ENCODE data around the gene NCAM1. TPM values are rescaled to one million over a fixed set of nuclear protein-coding genes. Genes with fewer than 3 reads are reported as not detected.

The NCAM1 gene
- polyA plus RNA-seq, 1 donor (not counting 4 experiments of a cell fraction or from before 2014, with no cell fraction given), result 0.04 TPM

DNA sequence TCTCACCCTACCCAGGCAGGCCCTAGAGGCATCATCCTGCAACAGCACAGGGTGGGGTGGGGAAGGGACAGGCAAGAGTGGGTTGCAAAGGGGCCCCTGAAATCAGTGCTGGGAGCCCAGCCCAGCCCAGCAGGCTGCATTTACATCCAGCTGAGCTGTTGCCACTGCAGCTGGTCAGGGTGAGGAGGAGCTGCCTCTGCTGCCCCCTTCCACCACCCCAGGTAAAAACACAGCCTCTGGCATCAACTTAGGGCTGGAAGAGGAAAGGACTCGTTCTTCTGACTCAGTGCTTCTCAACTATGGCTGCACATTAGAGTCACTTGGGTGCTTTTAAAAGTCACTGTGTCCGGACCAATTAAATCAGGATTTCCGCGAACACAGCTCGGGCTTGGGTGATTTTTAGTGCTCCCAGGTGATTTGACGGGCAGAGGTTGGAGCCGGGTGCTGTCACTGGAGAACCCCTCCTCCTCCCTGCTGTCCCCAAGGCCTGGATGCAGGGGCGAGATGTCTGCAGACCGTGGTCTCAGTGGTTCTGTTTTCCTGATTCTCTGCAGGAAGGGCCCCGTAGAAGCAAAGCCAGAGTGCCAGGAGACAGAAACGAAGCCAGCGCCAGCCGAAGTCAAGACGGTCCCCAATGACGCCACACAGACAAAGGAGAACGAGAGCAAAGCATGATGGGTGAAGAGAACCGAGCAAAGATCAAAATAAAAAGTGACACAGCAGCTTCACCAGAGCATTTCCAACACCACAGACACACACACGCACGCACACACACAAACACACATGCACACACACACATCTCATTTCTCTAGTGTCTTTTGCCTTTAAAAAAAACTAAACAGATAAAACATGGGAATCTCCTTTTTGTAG lies 313.7 kb downstream of the NCAM1 start:
- no peak overlapping the region for H2AFZ ChIP-seq (ENCODE audit: control insufficient read depth, low read length)

DNA sequence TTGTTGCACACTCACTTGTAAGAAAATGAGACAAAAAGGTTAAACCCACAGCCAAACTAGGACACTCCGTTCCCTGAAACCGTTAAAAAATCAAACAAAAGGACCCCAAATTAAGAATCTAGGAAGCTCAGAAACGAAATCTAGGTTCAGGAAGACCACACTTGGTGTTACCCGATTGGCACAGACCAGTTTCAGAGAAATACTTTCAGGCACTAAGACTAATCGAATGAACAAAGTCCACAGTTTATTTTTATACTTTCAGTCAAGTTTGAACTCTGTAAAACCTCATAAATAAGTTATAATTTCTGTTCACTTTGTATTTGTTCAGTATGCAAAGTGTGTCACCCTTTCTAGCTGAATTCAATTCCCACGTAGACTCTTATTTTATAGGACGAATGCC lies 314.4 kb downstream of the NCAM1 start:
- H3K4me3 ChIP-seq (ENCODE audit: control insufficient read depth in 2 of 3, extremely low read depth in 1 of 3, insufficient read depth in 2 of 3, low read depth in 1 of 3, low read length in 3 of 3), result no peak overlapping the region
- H3K9ac ChIP-seq (ENCODE audit: control insufficient read depth, extremely low read depth, insufficient read depth, low read length), result no peak overlapping the region
- no peaks in the 10 kb centered on the region for H3K9me3 ChIP-seq (ENCODE audit: control insufficient read depth, low read depth, low read length)
- no peaks in the 10 kb centered on the region for H4K20me1 ChIP-seq (ENCODE audit: control insufficient read depth, extremely low read depth, insufficient read depth, low read length)
- no peaks in the 10 kb centered on the region for H3K9me1 ChIP-seq (ENCODE audit: control insufficient read depth, extremely low read depth, insufficient read depth, low read length)
- no peaks in the 10 kb centered on the region for H3K4me1 ChIP-seq (ENCODE audit: control insufficient read depth, extremely low read depth, insufficient read depth, low read length)
- TF ChIP-seq EZH2 (IDR thresholded peaks at IDR 0.05; ENCODE audit: low read length), result no peak
- TF ChIP-seq, protein P1, sequence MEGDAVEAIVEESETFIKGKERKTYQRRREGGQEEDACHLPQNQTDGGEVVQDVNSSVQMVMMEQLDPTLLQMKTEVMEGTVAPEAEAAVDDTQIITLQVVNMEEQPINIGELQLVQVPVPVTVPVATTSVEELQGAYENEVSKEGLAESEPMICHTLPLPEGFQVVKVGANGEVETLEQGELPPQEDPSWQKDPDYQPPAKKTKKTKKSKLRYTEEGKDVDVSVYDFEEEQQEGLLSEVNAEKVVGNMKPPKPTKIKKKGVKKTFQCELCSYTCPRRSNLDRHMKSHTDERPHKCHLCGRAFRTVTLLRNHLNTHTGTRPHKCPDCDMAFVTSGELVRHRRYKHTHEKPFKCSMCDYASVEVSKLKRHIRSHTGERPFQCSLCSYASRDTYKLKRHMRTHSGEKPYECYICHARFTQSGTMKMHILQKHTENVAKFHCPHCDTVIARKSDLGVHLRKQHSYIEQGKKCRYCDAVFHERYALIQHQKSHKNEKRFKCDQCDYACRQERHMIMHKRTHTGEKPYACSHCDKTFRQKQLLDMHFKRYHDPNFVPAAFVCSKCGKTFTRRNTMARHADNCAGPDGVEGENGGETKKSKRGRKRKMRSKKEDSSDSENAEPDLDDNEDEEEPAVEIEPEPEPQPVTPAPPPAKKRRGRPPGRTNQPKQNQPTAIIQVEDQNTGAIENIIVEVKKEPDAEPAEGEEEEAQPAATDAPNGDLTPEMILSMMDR (optimal IDR thresholded peaks at IDR 0.05 in 1 of 3, IDR thresholded peaks at IDR 0.05 in 1 of 3, conservative IDR thresholded peaks at IDR 0.05 in 1 of 3; ENCODE audit: extremely low read depth in 1 of 3, insufficient read depth in 2 of 3, low read length in 3 of 3), result no peak
- FAIRE-seq (no peak), DNase-seq (ENCODE audit: low read depth, low spot score) (no peak)
- H3K36me3 ChIP-seq (ENCODE audit: control insufficient read depth in 2 of 2, extremely low read depth in 1 of 2, insufficient read depth in 2 of 2, low read length in 2 of 2), result no peaks in the 10 kb centered on the region
- no peak overlapping the region for H3K4me2 ChIP-seq (ENCODE audit: control insufficient read depth, extremely low read depth, insufficient read depth, low read depth, low read length)
- no peak overlapping the region for H3K27ac ChIP-seq (ENCODE audit: control insufficient read depth, insufficient read depth, low read length)
- dilution Hi-C loops (cut with MboI; ENCODE audit: extremely low pct_ligation_motif_present, low sequenced_read_pairs), result no loop called here
- H2AFZ ChIP-seq (ENCODE audit: control insufficient read depth, low read length), result no peak overlapping the region
- H3K79me2 ChIP-seq (ENCODE audit: control insufficient read depth, insufficient read depth, low read length), result no peaks in the 10 kb centered on the region
- H3K27me3 ChIP-seq (ENCODE audit: control insufficient read depth, extremely low read depth, insufficient read depth, low read length), result no peaks in the 10 kb centered on the region

More for the DNA sequence above, 313.7 kb downstream of the NCAM1 start:
- dilution Hi-C loops (cut with MboI; ENCODE audit: extremely low pct_ligation_motif_present, low sequenced_read_pairs), result no loop called here
- H3K36me3 ChIP-seq (ENCODE audit: control insufficient read depth in 2 of 2, extremely low read depth in 1 of 2, insufficient read depth in 2 of 2, low read length in 2 of 2), result no peaks in the 10 kb centered on the region
- FAIRE-seq (no peak), DNase-seq (ENCODE audit: low read depth, low spot score) (no peak)
- no peaks in the 10 kb centered on the region for H3K4me1 ChIP-seq (ENCODE audit: control insufficient read depth, extremely low read depth, insufficient read depth, low read length)
- H3K9me1 ChIP-seq (ENCODE audit: control insufficient read depth, extremely low read depth, insufficient read depth, low read length), result no peaks in the 10 kb centered on the region
- H4K20me1 ChIP-seq (ENCODE audit: control insufficient read depth, extremely low read depth, insufficient read depth, low read length), result no peaks in the 10 kb centered on the region
- no peaks in the 10 kb centered on the region for H3K27me3 ChIP-seq (ENCODE audit: control insufficient read depth, extremely low read depth, insufficient read depth, low read length)
- TF ChIP-seq, protein P1 (optimal IDR thresholded peaks at IDR 0.05 in 1 of 3, IDR thresholded peaks at IDR 0.05 in 1 of 3, conservative IDR thresholded peaks at IDR 0.05 in 1 of 3; ENCODE audit: extremely low read depth in 1 of 3, insufficient read depth in 2 of 3, low read length in 3 of 3), result peak; percentile 18 to 60 (median 56)
- no peak for TF ChIP-seq EZH2 (IDR thresholded peaks at IDR 0.05; ENCODE audit: low read length)
- H3K4me3 ChIP-seq (ENCODE audit: control insufficient read depth in 2 of 3, extremely low read depth in 1 of 3, insufficient read depth in 2 of 3, low read depth in 1 of 3, low read length in 3 of 3), result no peak overlapping the region
- no peak overlapping the region for H3K4me2 ChIP-seq (ENCODE audit: control insufficient read depth, extremely low read depth, insufficient read depth, low read depth, low read length)
- H3K79me2 ChIP-seq (ENCODE audit: control insufficient read depth, insufficient read depth, low read length), result no peaks in the 10 kb centered on the region
- no peak overlapping the region for H3K9ac ChIP-seq (ENCODE audit: control insufficient read depth, extremely low read depth, insufficient read depth, low read length)
- no peak overlapping the region for H3K27ac ChIP-seq (ENCODE audit: control insufficient read depth, insufficient read depth, low read length)
- no peaks in the 10 kb centered on the region for H3K9me3 ChIP-seq (ENCODE audit: control insufficient read depth, low read depth, low read length)
